NOMO-1 treated with DMSO at 0.1 percent for 48 hours (cell line): ENCODE measurements around the gene GPR65.
"Not testable (repeated sequence)": the region's sequence is repeated elsewhere in the genome, so short reads cannot be mapped to it uniquely, and the experiment has no call there.

Source experiments
- DNase-seq: peaks from one replicate; lab custom pipeline; 2025; ENCODE audit not compliant: unreplicated experiment; lab: John Stamatoyannopoulos, UW

GPR65 gene

GRCh38 chr14:88003425-88003824 lies 1.5 kb upstream of the GPR65 start:
- peak; percentile 13 for DNase-seq

GRCh38 chr14:88004506-88005036 lies 364 bp upstream of the GPR65 start:
- DNase-seq, result peak; percentile 74

- DNase-seq, result peak; percentile 90
Measured at GRCh38 chr14:88005978-88006851, 1.3 kb downstream of the GPR65 start.

DNA sequence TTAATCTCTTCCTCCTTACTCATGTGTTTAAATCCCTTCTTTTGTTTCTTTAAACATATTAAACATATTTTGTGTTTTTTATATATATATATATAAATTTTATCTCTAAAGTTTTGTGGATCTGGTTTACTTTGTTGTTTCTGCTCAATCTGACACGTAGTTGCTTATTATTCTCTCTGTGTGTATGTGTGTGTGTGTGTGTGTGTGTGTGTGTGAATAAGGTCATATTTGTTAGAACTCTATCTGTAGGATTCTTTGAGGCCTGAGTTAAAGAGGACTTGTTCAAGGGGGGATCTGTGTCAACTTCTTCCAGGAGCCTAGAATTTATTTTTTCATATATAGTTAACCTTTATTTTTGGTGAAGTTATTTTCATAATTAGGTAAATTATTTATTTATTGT lies 2.7 kb downstream of the GPR65 start:
- DNase-seq, result no peak

- DNase-seq, result no peak
Measured at GRCh38 chr14:88008039-88008742, 3.3 kb downstream of the GPR65 start.

GRCh38 chr14:88009486-88009885 lies 4.6 kb downstream of the GPR65 start:
- DNase-seq, result no peak

DNA sequence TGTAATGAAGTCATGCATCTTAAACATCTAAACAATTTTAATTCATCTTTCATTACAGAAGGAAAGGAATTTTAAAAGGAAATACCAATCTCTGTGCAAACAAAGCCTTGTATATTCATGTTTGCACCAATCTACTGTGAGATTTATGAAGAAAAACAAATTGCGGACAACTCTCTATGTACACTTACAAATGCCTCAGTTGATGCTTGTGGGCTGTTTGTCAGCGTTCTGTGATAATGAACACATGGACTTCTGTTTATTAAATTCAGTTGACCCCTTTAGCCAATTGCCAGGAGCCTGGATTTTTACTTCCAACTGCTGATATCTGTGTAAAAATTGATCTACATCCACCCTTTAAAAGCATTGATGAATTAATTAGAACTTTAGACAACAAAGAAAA lies 5.4 kb downstream of the GPR65 start:
- DNase-seq, result no peak

DNA sequence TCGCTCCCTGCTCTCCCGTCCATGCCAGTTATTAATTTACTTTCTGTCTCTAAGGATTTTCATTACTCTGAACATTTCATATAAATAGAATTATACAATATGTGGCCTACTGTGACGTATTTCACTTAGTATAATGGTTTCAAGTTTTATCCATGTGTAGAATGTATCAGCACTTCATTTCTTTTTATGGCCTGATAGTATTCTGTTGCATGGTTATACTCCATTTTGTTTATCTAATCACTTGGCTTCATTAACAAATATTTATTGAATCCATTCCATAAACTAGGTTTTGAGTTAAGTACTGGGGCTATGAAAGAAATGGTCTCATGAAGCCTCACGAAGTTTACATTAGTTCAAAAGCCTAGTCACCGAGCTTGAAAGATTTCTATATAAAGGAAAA lies 7.6 kb downstream of the GPR65 start:
- no peak for DNase-seq

DNA sequence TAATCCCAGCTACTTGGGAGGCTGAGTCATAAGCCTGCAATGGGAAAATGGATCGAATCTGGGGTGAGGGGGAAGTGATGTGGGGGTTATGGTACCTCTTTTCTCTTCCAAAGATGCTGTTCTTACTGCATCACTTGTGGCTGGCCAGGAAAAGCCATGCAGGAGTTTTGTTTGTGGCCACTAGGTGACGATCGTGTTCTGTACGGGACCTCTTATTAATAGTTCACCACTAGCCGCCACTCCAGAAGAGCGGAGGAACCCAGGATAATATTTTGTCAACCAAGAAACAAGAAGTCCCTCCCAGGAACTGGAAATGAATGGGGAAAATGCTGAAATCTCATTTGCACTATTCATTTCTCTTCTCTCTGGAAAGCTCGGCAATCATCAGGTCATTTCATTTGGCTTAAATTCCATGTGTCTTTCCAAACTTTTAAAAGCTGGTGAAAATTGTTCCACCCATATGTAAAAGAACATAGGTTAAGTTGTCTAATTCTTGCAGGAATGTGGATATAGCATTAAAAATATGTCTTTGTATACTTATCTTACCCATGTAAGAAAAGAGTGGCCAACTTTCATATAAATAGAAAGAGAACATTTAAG lies 8.9 kb downstream of the GPR65 start:
- peak; percentile 87 for DNase-seq

DNA sequence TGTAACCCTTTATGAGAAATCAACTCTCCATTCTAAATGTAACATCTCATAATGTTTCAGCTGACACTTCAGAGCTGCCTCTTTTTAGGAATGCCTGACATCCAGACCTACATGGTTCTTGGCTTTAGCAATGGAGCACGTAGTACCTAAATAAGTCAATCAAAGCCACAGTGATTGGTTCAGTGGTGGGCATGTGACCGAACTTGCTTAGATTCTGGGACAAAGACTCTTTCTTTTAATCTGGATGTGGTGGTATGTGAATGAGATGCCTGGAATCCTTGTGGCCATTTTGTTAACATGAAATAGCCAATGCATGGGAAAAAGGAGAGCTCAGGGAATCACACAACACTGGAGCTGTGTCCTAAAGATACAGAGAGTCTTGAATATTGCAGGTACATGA lies 11.8 kb downstream of the GPR65 start:
- no peak for DNase-seq

DNA sequence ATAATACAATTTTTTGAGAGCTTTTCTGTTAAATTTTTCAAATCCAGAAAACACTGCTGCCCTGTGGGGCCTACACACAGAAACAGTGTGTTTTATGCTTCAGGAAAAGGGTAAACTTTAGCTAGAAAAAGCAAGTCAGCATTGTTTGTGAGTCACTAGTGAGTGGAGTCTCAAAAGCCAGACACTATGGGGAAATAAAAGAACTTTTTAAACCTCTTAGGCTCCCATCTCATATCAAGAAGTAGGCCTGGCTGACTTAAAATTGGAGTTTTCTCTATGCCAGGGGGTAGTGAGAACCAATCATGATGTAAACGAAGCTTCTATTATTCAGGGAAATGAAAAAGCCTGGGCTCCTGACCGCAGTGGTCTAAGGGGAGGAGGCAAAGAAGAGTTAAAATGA lies 12.6 kb downstream of the GPR65 start:
- no peak for DNase-seq

DNA sequence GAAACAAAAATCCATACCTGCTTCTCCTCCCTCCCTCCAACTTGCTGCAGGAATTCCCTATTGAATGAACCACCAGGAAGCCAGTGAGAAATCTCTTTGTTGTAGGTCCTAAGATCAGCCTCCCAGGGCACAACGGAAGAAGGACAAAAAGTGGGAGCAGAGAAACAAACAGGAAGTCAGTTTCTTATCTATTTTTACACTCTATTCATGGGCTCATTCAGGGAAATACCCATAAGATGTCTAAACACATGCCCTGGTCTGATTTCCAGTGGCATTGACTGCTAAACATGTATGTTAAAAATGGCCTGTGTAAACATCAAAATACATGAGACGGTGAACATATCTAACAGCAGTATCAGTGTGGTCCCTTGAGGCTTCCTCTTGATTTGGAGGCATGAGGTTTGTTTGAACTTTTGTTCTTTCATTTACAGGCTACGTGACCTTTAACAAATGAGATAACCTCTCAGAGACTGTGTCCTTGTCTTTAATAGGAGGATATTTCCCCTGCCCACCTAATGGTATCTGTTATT lies 18.8 kb downstream of the GPR65 start:
- DNase-seq, result no peak

GRCh38 chr14:88024252-88025086 lies 19.5 kb downstream of the GPR65 start:
- not testable (repeated sequence) for DNase-seq

DNA sequence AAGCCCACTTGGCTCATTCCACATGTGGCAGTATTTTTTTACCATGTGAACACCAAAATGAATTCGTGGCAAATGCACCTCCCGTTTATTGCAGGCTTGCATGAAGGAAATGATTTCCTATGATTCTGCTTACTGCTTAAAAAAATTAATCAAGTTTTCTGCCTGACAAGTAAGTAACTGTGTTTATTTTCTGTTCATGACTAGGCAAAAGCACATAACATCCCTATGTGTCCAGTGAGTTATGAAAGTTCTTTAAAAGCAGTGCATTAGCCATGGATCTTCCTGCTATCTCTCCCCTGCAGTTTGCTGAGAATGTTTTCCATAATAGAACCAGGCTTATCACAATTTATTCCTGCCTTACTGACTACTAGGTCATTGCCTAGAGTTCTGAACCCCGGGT lies 20.4 kb downstream of the GPR65 start:
- DNase-seq, result no peak

- DNase-seq, result no peak
Measured at GRCh38 chr14:88026890-88027289, 22.0 kb downstream of the GPR65 start.

- DNase-seq, result no peak
Measured at GRCh38 chr14:88029500-88029899, 24.6 kb downstream of the GPR65 start.

DNA sequence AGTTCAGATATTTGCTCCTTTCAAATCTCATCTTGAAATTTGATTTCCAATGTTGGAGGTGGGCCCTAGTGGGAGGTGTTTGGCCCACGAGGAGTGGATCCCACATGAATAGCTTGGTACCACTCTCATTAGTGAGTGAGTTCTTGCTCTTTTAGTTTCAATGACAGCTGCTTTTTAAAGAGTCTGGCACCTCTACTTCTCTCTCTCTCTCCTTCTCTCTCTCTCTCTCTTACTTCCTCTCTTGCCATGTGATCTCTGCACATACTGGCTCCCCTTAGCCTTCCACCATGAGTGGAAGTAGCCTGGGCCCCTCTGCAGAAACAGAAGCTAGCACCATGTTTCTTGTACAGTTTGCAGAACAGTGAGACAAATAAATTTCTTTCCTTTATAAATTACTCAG lies 25.1 kb downstream of the GPR65 start:
- peak; percentile 80 for DNase-seq

- DNase-seq, result no peak
Measured at GRCh38 chr14:88030892-88031291, 26.0 kb downstream of the GPR65 start.

- no peak for DNase-seq
Measured at GRCh38 chr14:88032373-88032772, 27.4 kb downstream of the GPR65 start.

DNA sequence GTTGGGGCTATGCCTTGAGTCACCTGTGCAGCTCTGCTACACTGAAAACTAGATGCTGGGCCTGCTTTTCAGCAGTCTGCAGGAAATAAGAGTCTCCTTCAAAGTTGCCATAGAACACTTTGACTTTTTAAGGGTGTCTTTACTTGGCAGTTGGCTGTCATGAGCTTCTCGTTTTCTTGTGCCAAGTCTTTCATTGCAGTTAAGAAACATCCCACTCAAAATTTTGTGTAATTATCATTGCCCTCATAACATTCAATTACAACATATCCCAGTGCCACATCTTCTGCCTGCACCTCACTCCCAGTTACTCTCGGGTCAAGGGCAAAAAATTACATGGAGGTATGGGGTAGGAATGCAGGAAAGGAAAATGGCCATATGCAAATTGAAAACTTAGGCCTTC lies 29.1 kb downstream of the GPR65 start:
- peak; percentile 14 for DNase-seq

DNA sequence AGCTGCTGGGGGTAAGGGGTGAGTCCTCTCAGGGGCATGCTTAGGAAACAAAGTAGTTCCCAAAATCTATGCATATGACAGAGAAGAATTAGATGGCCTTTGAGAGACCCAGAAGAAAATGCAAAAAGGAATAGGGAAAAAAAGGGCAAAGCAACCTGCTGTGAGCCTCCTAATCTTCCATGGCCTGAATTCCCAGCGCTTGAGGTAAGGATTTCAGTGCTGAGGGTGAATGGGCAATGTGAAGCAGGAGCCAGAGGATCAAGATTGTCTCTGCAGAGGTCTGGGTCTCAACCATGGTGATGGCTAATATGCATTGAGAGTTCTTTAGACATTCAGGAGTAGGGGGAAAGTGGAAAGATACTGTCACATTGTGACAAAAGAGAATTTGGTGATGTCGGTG lies 31.5 kb downstream of the GPR65 start:
- DNase-seq, result no peak
